Dorsolateral prefrontal cortex (tissue), 118 donors: Measurements from ENCODE around the gene SFR1. TPM values are rescaled to one million over a fixed set of nuclear protein-coding genes. Genes with fewer than 3 reads are reported as not detected.

Experiments
- total RNA-seq, 120 experiments: library from RNA; stranded (reverse); gene quantifications; one replicate each; pipeline versions ENCODE4 v1.2.3 to v1.2.4, GENCODE V29; 2022

The SFR1 gene
- total RNA-seq, 120 experiments from 2014 or later = 3.1 to 19.2 (median 7.6) TPM

Other genes starting within 250 kb of the SFR1 start
- 10 to 100 TPM in 115 of 120 experiments, 1 to 10 TPM in 5; 7.9 to 24.9 (median 15.5) TPM for gene STN1, start 204.0 kb upstream of the SFR1 start, total RNA-seq
- gene SLK, start 155.0 kb upstream of the SFR1 start, total RNA-seq = 10 to 100 TPM; 27.0 to 53.9 (median 38.6) TPM
- gene COL17A1, start 36.3 kb upstream of the SFR1 start, total RNA-seq = 1 to 10 TPM in 50 of 120 experiments, under 1 TPM in 56, not detected in 14; 0.22 to 2.7 (median 0.94) TPM
- gene CFAP43, start 110.2 kb downstream of the SFR1 start, total RNA-seq = 10 to 100 TPM in 2 of 120 experiments, 1 to 10 TPM in 118; 2.2 to 10.5 (median 5.3) TPM
- gene GSTO1, start 132.7 kb downstream of the SFR1 start, total RNA-seq = 100 to 1,000 TPM in 27 of 120 experiments, 10 to 100 TPM in 93; 45.5 to 124 (median 88.3) TPM
- 10 to 100 TPM in 109 of 120 experiments, 1 to 10 TPM in 11; 7.2 to 31.4 (median 14.2) TPM for gene GSTO2, start 147.0 kb downstream of the SFR1 start, total RNA-seq
- gene ITPRIP, start 216.3 kb downstream of the SFR1 start, total RNA-seq = 10 to 100 TPM in 9 of 120 experiments, 1 to 10 TPM in 111; 2.7 to 14.6 (median 6.1) TPM
- gene CFAP58, start 231.7 kb downstream of the SFR1 start, total RNA-seq = 1 to 10 TPM in 35 of 120 experiments, under 1 TPM in 85; 0.20 to 3.7 (median 0.77) TPM